Fibroblast of the aortic adventitia (primary cell): ENCODE results near the gene CD300LF. TPM values are rescaled to one million over a fixed set of nuclear protein-coding genes. Genes with fewer than 3 reads are reported as not detected.

Experiments used
- DNase-seq: peaks from one replicate; pipeline ENCODE4 v3.0.0-alpha.2; 2010; ENCODE audit warnings: low read depth
- H3K4me3 ChIP-seq: 2 replicates; pipeline ENCODE4 v1.5.1; 2011; ENCODE audit warnings: low read depth, mild to moderate bottlenecking, control low read depth, low read length, moderate library complexity
- total RNA-seq: library from RNA; depleted of rRNA; stranded (reverse); fragments of >200 nt; gene quantifications from 2 replicates; pipeline ENCODE4 v1.2.3, GENCODE V29; 2012; ENCODE audit warnings: low replicate concordance
- TF ChIP-seq, protein P1 (sequence below): IDR thresholded peaks from 2 replicates; pipeline ENCODE4 v1.5.1; 2011; ENCODE audit warnings: mild to moderate bottlenecking, low read length, control low read depth, inconsistent platforms; ENCODE audit not compliant: insufficient read depth

Gene CD300LF
- total RNA-seq, 1 donor, result not detected

DNA sequence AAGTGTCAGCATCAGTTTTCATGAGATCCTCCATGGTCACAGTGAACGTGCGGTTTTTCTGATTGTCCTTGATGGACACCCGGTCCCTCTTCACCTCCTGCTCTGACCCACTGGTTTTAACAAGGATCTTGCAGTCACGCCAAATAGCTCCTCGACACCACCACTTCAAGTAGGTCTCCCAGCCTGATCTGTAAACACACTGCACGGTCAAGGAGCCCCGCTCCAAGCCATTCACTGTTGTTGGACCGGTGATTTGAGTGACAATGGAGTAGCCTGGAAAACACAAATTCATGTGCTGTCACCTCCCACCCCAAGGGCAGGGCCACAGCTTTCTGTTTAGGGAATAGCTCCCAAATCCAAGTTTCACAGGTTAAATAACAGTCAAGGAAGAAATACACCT is 8.2 kb downstream of the CD300LF start:
- no peak overlapping the region for H3K4me3 ChIP-seq
- DNase-seq, result no peak
- TF ChIP-seq, protein P1, sequence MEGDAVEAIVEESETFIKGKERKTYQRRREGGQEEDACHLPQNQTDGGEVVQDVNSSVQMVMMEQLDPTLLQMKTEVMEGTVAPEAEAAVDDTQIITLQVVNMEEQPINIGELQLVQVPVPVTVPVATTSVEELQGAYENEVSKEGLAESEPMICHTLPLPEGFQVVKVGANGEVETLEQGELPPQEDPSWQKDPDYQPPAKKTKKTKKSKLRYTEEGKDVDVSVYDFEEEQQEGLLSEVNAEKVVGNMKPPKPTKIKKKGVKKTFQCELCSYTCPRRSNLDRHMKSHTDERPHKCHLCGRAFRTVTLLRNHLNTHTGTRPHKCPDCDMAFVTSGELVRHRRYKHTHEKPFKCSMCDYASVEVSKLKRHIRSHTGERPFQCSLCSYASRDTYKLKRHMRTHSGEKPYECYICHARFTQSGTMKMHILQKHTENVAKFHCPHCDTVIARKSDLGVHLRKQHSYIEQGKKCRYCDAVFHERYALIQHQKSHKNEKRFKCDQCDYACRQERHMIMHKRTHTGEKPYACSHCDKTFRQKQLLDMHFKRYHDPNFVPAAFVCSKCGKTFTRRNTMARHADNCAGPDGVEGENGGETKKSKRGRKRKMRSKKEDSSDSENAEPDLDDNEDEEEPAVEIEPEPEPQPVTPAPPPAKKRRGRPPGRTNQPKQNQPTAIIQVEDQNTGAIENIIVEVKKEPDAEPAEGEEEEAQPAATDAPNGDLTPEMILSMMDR, result no peak

DNA sequence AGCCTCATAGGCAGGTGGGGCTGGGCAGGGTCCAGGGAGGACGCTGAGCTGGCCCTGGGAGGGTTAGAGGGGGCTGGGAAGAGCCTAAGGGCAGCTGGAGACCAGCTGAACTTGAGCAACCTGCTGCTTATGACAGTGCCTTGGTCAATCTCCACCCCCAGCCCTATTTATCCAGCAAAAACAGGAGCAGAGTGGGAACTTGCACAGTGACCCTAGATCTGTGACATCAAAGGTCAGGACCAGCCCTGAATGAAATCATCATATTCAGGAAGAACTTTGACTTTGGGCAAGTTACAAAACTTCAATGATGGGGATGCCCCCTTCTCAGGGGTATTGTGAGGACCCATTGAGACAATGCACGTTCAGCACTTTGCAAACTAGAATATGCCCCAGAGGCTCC is 9.4 kb downstream of the CD300LF start:
- no peak for DNase-seq
- TF ChIP-seq, protein P1, result no peak
- H3K4me3 ChIP-seq, result no peak overlapping the region

DNA sequence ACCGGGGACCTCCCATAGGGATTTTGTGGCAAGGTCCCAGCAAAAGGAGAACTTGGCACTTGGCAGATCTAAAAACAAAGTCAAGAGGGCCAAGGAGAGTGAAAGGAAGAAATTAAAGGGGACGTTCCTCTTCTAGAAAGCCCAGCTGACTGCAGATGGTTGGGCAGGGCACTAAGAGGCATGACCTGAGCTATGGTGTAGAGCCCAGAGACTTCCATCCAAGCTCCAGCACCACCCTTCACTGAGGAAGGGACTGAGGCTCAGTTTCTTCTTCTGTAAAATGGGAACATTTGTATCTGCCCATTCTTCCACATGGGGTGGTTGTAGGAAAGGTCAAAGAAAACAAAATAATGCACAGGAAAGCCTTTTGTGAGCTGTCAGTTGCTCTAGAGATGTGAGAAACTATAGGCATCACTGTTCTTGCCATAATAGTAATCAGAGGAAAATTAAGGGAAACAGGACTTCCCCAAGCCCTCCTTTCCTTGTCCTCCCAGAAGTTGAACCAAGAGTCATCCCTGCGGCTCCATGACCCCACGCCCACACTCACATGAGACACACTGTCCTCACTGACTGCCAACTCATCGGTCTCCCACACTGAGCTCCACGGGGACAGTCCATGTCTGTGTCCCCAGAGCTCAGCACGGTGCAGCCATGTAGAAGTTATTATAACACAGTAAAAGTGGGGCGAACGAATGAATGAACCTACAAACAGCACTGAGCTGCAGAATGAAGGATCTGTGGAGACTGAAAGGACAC is 10.4 kb downstream of the CD300LF start:
- no peak for DNase-seq
- no peak overlapping the region for H3K4me3 ChIP-seq
- TF ChIP-seq, protein P1, result no peak

DNA sequence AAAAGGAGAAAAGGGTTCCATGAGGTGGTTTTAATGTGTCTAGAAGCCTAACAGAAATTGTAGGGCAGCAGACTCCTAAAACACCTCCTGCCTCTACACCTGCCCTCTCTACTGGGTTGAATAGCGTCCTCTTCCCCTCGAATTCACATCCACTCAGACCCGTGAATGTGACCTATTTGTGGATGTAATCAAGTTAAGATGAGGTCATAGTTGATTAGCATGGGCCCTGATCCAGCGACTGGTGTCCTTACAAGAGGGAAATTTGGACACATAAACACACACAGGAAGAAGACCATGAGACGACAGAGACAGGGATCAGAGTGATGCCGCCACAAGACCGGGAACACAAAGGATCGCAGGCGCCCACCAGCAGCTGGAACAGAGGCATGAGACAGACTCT is 13.5 kb downstream of the CD300LF start:
- DNase-seq, result no peak

DNA sequence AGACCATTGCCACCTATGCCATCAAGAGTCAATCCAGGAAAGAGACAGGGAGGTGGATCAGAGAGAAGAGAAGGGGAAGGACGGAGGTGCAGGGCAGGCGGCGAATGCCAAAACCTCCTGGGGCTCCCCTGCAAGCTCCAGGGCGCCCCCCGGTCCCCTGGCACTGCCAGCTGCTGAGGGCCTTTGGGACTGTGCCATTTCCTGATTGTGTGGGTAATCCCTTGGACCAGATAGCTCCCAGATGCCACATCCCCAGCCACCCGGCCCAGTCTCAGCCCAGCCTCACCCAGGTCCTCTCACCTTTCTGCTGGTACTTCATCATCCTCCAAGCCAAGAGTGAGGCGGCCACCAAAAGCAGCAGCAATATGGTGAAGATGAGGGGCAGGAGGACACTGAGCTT is 14.7 kb downstream of the CD300LF start:
- no peak for DNase-seq
- no peak overlapping the region for H3K4me3 ChIP-seq
- TF ChIP-seq, protein P1, result no peak

More for the DNA sequence above, 13.5 kb downstream of the CD300LF start:
- no peak overlapping the region for H3K4me3 ChIP-seq
- TF ChIP-seq, protein P1, result no peak

DNA sequence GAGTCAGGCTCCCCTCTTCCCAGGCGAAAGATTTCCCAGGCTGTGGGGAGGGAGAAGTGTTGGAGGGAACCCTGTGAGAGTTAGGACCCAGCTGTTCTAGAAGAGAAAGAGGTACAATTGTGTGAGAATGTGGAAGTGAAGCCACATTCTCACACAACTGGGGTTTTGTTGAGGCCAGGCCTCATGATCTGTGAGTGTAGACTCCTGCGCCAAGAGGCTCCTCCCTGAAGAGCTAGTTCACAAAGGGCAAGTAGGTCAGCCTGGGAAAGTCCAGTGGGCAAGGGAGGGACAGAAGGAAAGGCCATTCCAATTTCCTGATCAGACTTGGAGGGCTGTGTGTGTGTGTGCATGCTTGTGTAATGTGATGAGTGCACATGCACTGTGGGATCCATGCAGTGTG is 15.2 kb downstream of the CD300LF start:
- no peak overlapping the region for H3K4me3 ChIP-seq
- TF ChIP-seq, protein P1, result no peak
- DNase-seq, result no peak

DNA sequence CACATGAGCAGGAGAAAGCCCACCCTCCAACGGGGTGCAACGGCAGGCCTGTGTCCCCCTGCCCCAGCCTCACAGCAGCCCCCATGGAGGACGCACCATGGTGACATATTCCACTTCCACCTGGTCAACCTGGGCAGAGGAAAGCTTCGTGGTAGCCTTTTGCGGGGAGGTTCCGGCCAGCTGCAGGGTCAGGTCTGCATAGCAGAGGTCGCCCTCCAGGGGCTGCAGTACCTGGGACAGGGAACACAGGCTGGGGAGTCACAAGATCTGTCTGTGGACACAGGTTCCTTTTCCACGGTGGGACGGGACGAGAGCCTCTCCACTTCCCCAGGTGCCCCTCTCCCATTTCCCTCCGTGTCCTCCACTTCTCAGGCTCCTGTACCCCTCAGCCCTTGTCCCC is 17.1 kb downstream of the CD300LF start:
- no peak for DNase-seq
- TF ChIP-seq, protein P1, result no peak

More for the DNA sequence above, 17.1 kb downstream of the CD300LF start:
- no peak overlapping the region for H3K4me3 ChIP-seq
